ENCODE data around the gene KLHL8. TPM values are rescaled to one million over a fixed set of nuclear protein-coding genes. Genes with fewer than 3 reads are reported as not detected.

KLHL8 gene
- total RNA-seq, 1 experiment from 2014 or later: 7.5 TPM

DNA sequence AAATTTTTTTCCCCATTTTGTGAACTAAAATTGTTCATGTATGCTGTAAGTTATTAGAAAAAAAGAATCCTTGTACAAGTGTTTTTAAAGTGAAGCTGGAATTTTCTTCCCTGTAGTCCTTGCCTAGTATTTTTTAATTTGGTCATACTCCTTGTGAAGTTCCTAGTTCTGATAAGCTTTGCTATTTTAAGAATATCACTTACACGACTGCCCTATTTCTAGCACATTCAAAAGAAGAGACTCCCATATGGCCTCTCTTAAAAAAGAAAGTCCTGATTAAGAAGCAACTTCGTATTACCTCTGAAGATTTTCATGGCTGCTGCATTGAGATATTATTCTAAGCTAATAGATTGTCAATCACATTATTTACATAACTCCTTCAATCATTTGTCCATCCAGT lies 87.2 kb downstream of the KLHL8 start:
- WGBS (ENCODE audit: extremely low coverage, insufficient read length, low lambda C conversion rate): no CpG with 5 or more reads among the region's 2 CpGs
- Mint-ChIP-seq H3K36me3 (ENCODE audit: insufficient read depth in 1 of 3, low read depth in 3 of 3) (peaks cover 31 to 81% (median 63%) of the 10 kb centered on the region in 3 experiments; a peak in 6 of 7 replicates), H3K27me3 (ENCODE audit: low read depth) (no peaks in the 10 kb centered on the region), H3K4me3 (no peak overlapping the region), H3K9me3 (no peaks in the 10 kb centered on the region), H3K4me1 (no peaks in the 10 kb centered on the region), H3K27ac (no peak overlapping the region)
- Histone ChIP-seq H2BK12ac (ENCODE audit: insufficient read length, low read depth, low read length) (no peak overlapping the region), H2BK120ac (ENCODE audit: low read depth, low read length, poor library complexity, severe bottlenecking) (no peak overlapping the region), H4K91ac (ENCODE audit: insufficient read length, low read depth, low read length) (no peak overlapping the region), H2BK20ac (ENCODE audit: low read depth, low read length, poor library complexity, severe bottlenecking) (no peak overlapping the region), H4K20me1 (ENCODE audit: control insufficient read depth, insufficient read depth, insufficient read length) (no peaks in the 10 kb centered on the region), H3K23me2 (ENCODE audit: insufficient read length, low read depth, low read length, poor library complexity, severe bottlenecking) (no peaks in the 10 kb centered on the region), H3K27ac (ENCODE audit: insufficient read length, low read depth, low read length) (no peak overlapping the region), H2BK15ac (ENCODE audit: low read depth, low read length) (no peak overlapping the region), H3K23ac (ENCODE audit: insufficient read length, low read depth, low read length) (no peak overlapping the region), H3K14ac (ENCODE audit: insufficient read depth, low read length) (no peak overlapping the region), H3K18ac (ENCODE audit: insufficient read length, low read depth, low read length) (no peak overlapping the region), H3K27me3 (ENCODE audit: insufficient read depth, low read length) (no peaks in the 10 kb centered on the region), H3K4me1 (ENCODE audit: insufficient read depth, low read length) (no peaks in the 10 kb centered on the region), H2AFZ (ENCODE audit: low read length) (no peak overlapping the region), H2AK5ac (ENCODE audit: insufficient read length, low read length) (no peak overlapping the region), H3K79me1 (ENCODE audit: insufficient read depth, low read depth, low read length, poor library complexity, severe bottlenecking) (no peaks in the 10 kb centered on the region), H3K4me2 (ENCODE audit: insufficient read depth, insufficient read length, low read length) (no peak overlapping the region), H3K9ac (ENCODE audit: extremely low read depth, insufficient read length, low read length) (no peak overlapping the region), H4K8ac (replicated peaks; ENCODE audit: insufficient read length, low read depth, low read length) (no peak overlapping the region), H3T11ph (ENCODE audit: low read length) (no peak overlapping the region), H3K79me2 (ENCODE audit: insufficient read depth, low read length) (no peaks in the 10 kb centered on the region), H3K56ac (ENCODE audit: insufficient read length, low read depth, low read length) (no peak overlapping the region), H3K4ac (ENCODE audit: low read depth, low read length) (no peak overlapping the region), H3K9me3 (ENCODE audit: control insufficient read depth, low read depth, low read length) (no peaks in the 10 kb centered on the region), H2BK5ac (ENCODE audit: insufficient read length, low read length) (no peak overlapping the region), H4K5ac (ENCODE audit: insufficient read length, low read depth, low read length) (no peak overlapping the region)
- TF ChIP-seq, protein P1, sequence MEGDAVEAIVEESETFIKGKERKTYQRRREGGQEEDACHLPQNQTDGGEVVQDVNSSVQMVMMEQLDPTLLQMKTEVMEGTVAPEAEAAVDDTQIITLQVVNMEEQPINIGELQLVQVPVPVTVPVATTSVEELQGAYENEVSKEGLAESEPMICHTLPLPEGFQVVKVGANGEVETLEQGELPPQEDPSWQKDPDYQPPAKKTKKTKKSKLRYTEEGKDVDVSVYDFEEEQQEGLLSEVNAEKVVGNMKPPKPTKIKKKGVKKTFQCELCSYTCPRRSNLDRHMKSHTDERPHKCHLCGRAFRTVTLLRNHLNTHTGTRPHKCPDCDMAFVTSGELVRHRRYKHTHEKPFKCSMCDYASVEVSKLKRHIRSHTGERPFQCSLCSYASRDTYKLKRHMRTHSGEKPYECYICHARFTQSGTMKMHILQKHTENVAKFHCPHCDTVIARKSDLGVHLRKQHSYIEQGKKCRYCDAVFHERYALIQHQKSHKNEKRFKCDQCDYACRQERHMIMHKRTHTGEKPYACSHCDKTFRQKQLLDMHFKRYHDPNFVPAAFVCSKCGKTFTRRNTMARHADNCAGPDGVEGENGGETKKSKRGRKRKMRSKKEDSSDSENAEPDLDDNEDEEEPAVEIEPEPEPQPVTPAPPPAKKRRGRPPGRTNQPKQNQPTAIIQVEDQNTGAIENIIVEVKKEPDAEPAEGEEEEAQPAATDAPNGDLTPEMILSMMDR (conservative IDR thresholded peaks at IDR 0.05): no peak
- DNase-seq: no peak
